Spleen (tissue), 11 donors: ENCODE results near the gene VIPR1. TPM values are rescaled to one million over a fixed set of nuclear protein-coding genes. Genes with fewer than 3 reads are reported as not detected.
A peak's percentile ranks its signal among the peaks of the same experiment; 100 is the strongest.

Experiments used
- DNase-seq: peaks from one replicate; pipeline ENCODE4 v3.0.0-alpha.2; 2020
- H3K27ac ChIP-seq, 8 donors: fragments of 200-600 bp; sonication (generic) in 7 of 8; 1 replicate in 4 of 8; 2 replicates in 4 of 8; pipeline versions ENCODE4 v1.5.0 to v1.8.0; 2016 to 2021; ENCODE audit warnings: inconsistent platforms in 4 of 8, mild to moderate bottlenecking in 4 of 8, moderate library complexity in 1 of 8
- H3K27me3 ChIP-seq, 7 donors: fragments of 200-600 bp; sonication (generic) in 6 of 7; replicated peaks in 1 of 7; 1 replicate in 4 of 7; 2 replicates in 3 of 7; pipeline versions ENCODE4 v1.5.0 to v1.8.0; 2016 to 2021; ENCODE audit warnings: inconsistent platforms in 3 of 7, mild to moderate bottlenecking in 1 of 7
- H3K36me3 ChIP-seq, 6 donors: fragments of 200-600 bp; sonication (generic) in 5 of 6; 1 replicate in 4 of 6; 2 replicates in 2 of 6; pipeline versions ENCODE4 v1.5.0 to v1.8.0; 2016 to 2021; ENCODE audit warnings: inconsistent platforms in 2 of 6
- H3K4me1 ChIP-seq, 6 donors: fragments of 200-600 bp; sonication (generic) in 5 of 6; 1 replicate in 3 of 6; 2 replicates in 3 of 6; pipeline versions ENCODE4 v1.5.0 to v1.8.0; 2016 to 2021; ENCODE audit warnings: inconsistent platforms in 3 of 6
- H3K4me3 ChIP-seq, 8 donors: fragments of 200-600 bp; sonication (generic) in 7 of 8; 1 replicate in 4 of 8; 2 replicates in 4 of 8; pipeline versions ENCODE4 v1.5.0 to v1.8.0; 2016 to 2021; ENCODE audit warnings: inconsistent platforms in 4 of 8, mild to moderate bottlenecking in 4 of 8, moderate library complexity in 2 of 8
- H3K9me3 ChIP-seq, 8 donors: fragments of 200-600 bp; sonication (generic) in 7 of 8; 1 replicate in 4 of 8; 2 replicates in 4 of 8; pipeline versions ENCODE4 v1.5.0 to v1.8.0; 2016 to 2021; ENCODE audit warnings: inconsistent platforms in 4 of 8
- CTCF ChIP-seq, 11 experiments: fragments of 200-600 bp in 7 of 11; fragments of 450-650 bp in 4 of 11; sonication (generic) in 4 of 11; IDR thresholded peaks in 8 of 11; conservative IDR thresholded peaks in 3 of 11; 1 replicate in 7 of 11; 2 replicates in 4 of 11; pipeline versions ENCODE4 v1.4.0 to v1.8.0; 2016 to 2021; ENCODE audit warnings: antibody characterized with exemption in 11 of 11, inconsistent platforms in 4 of 11, mild to moderate bottlenecking in 1 of 11
- POLR2A ChIP-seq, 3 donors: fragments of 450-650 bp; IDR thresholded peaks; one replicate each; pipeline ENCODE4 v1.5.1; 2017; ENCODE audit warnings: antibody characterized with exemption in 3 of 3, mild to moderate bottlenecking in 1 of 3
- POLR2AphosphoS5 ChIP-seq, 3 donors: sonication (generic); formaldehyde crosslinking; IDR thresholded peaks; one replicate each; pipeline ENCODE4 v1.5.1; 2017; ENCODE audit warnings: antibody characterized with exemption in 3 of 3
- WGBS, 5 donors: extraction: QIAGEN DNeasy Blood & Tissue Kit in 3 of 5; methylation state at CpG; one replicate each; pipeline versions ENCODE4 v1.1.5 to v1.1.7; 2013 to 2018; 5-methylcytosine and 5-hydroxymethylcytosine counted together
- intact Hi-C: fragments of 100-400 bp; cut with DNase I; formaldehyde crosslinking; loops from one replicate; pipeline ENCODE4 v1.15.0; 2023; ENCODE audit warnings: low total_unique reads
- polyA plus RNA-seq, 3 donors: library from polyadenylated mRNA; stranded (reverse); fragments of 200-250 nt; gene quantifications; one replicate each; pipeline ENCODE4 v1.2.1, GENCODE V29; 2013
- total RNA-seq, 7 donors: library from RNA; depleted of rRNA in 3 of 7; stranded (reverse); fragments of >200 nt in 3 of 7; fragmentation: NEBNext Ultra II Directional in 4 of 7; extraction: Animal tissue kit (Norgen Biotek cat#: 25700) in 4 of 7; gene quantifications; one replicate each; pipeline versions ENCODE4 v1.1.0 to v1.2.1, GENCODE V29; 2016 to 2021
- donor health status: healthy with polysubstance abuse.
- donor health status: DM: no; HTN: no; CAD: no; lungs with moderate emphysema.
- donor health status: DM: no; HTN: no; CAD: no.
- donor health status: Bipolar disorder and iron deficiency.
- donor health status: healthy.
- donor health status: DM: no; HTN: no; CAD: no.
- donor health status: DM: yes; HTN: yes; CAD: no.

The VIPR1 gene
- total and polyA plus RNA-seq, 10 donors, result 2.0 to 16.3 (median 10.3) TPM

GRCh38 chr3:42504334-42505127, 2.1 kb downstream of the VIPR1 start:
- intact Hi-C loops, result loop anchor here (5.0 kb wide), 1 partner anchor 43 kb away; no protein-coding TSS in a partner anchor
- no peak for TF ChIP-seq CTCF (IDR thresholded peaks at IDR 0.05 in 8 of 11, conservative IDR thresholded peaks at IDR 0.05 in 3 of 11)
- no peak for TF ChIP-seq POLR2A (IDR thresholded peaks at IDR 0.05)
- TF ChIP-seq POLR2AphosphoS5 (IDR thresholded peaks at IDR 0.05), result no peak
- H3K4me1 ChIP-seq, result peaks cover 10 to 58% (median 30%) of the 10 kb centered on the region in 6 donors
- no peak overlapping the region for H3K4me3 ChIP-seq
- H3K36me3 ChIP-seq, result no peaks in the 10 kb centered on the region
- WGBS, 5 donors, result 73 to 83% (median 80%) methylated on average over 10 of the region's 10 CpGs
- no peaks in the 10 kb centered on the region for H3K9me3 ChIP-seq
- peak; percentile 45 for DNase-seq
- H3K27ac ChIP-seq, result no peak overlapping the region
- peaks cover 0 to 40% (median 13%) of the 10 kb centered on the region in 7 donors for H3K27me3 ChIP-seq

- DNase-seq, result peak; percentile 73
- H3K36me3 ChIP-seq, result no peaks in the 10 kb centered on the region
- 82 to 95% (median 87%) methylated on average over 5 to 6 of the region's 6 CpGs for WGBS, 5 donors
- H3K4me3 ChIP-seq, result no peak overlapping the region
- intact Hi-C loops, result no loop called here
- H3K27ac ChIP-seq, result no peak overlapping the region
- H3K4me1 ChIP-seq, result peaks cover 10 to 58% (median 30%) of the 10 kb centered on the region in 6 donors
- no peaks in the 10 kb centered on the region for H3K9me3 ChIP-seq
- TF ChIP-seq CTCF (IDR thresholded peaks at IDR 0.05 in 8 of 11, conservative IDR thresholded peaks at IDR 0.05 in 3 of 11) (no peak), POLR2A (IDR thresholded peaks at IDR 0.05) (no peak), POLR2AphosphoS5 (IDR thresholded peaks at IDR 0.05) (no peak)
- peaks cover 0 to 32% (median 11%) of the 10 kb centered on the region in 7 donors for H3K27me3 ChIP-seq
Measured at GRCh38 chr3:42505128-42505848, 2.8 kb downstream of the VIPR1 start.

- TF ChIP-seq POLR2AphosphoS5 (IDR thresholded peaks at IDR 0.05), result no peak
- no peak for TF ChIP-seq POLR2A (IDR thresholded peaks at IDR 0.05)
- TF ChIP-seq CTCF (IDR thresholded peaks at IDR 0.05 in 8 of 11, conservative IDR thresholded peaks at IDR 0.05 in 3 of 11), result no peak
- Histone ChIP-seq H3K9me3 (no peaks in the 10 kb centered on the region), H3K27me3 (peaks cover 0 to 26% (median 7%) of the 10 kb centered on the region in 7 donors), H3K4me1 (peaks cover 10 to 56% (median 30%) of the 10 kb centered on the region in 6 donors), H3K27ac (no peak overlapping the region), H3K4me3 (no peak overlapping the region), H3K36me3 (no peaks in the 10 kb centered on the region)
- 67 to 93% (median 83%) methylated on average over 3 to 4 of the region's 4 CpGs for WGBS, 5 donors
- DNase-seq, result no peak
- intact Hi-C loops, result no loop called here
Measured at GRCh38 chr3:42505849-42506410, 3.5 kb downstream of the VIPR1 start.
